GM23338 (cell line): ENCODE data around the gene PYCR2. TPM values are rescaled to one million over a fixed set of nuclear protein-coding genes. Genes with fewer than 3 reads are reported as not detected.

ENCODE experiments used
- ATAC-seq: fragments of 200-7000 bp; cut with Tn5 transposase; 3 replicates; pipeline ENCODE4 v1.9.1; 2020
- DNase-seq: peaks from one replicate; pipeline ENCODE4 v3.0.0-alpha.2; 2015; ENCODE audit warnings: low spot score
- H2AFZ ChIP-seq: fragments of 200-600 bp; sonication (generic); 2 replicates; pipeline ENCODE4 v1.8.0; 2016; ENCODE audit warnings: antibody characterized with exemption, mild to moderate bottlenecking, moderate library complexity
- H3F3A ChIP-seq: fragments of 200-600 bp; sonication (generic); replicated peaks from 2 replicates; pipeline ENCODE4 v1.8.0; 2017; ENCODE audit warnings: antibody characterized with exemption, mixed run types, low read depth
- H3K27ac ChIP-seq: fragments of 200-600 bp; sonication (generic); 2 replicates; pipeline ENCODE4 v1.6.1; 2016; ENCODE audit warnings: low read depth
- H3K27me3 ChIP-seq: fragments of 200-600 bp; sonication (generic); 2 replicates; pipeline ENCODE4 v1.8.0; 2016; ENCODE audit warnings: mild to moderate bottlenecking, mixed run types, moderate library complexity; ENCODE audit not compliant: insufficient read depth
- H3K36me3 ChIP-seq: fragments of 200-600 bp; sonication (generic); 2 replicates; pipeline ENCODE4 v1.8.0; 2016; ENCODE audit warnings: mild to moderate bottlenecking; ENCODE audit not compliant: insufficient read depth
- H3K4me1 ChIP-seq: fragments of 200-600 bp; sonication (generic); 2 replicates; pipeline ENCODE4 v1.8.0; 2016; ENCODE audit warnings: mild to moderate bottlenecking, moderate library complexity; ENCODE audit not compliant: insufficient read depth
- H3K4me2 ChIP-seq: fragments of 200-600 bp; sonication (generic); 2 replicates; pipeline ENCODE4 v1.7.1; 2017; ENCODE audit warnings: mixed run types
- H3K4me3 ChIP-seq: fragments of 200-600 bp; sonication (generic); 2 replicates; pipeline ENCODE4 v1.6.1; 2016; ENCODE audit warnings: mixed run types
- H3K79me2 ChIP-seq: fragments of 200-600 bp; sonication (generic); replicated peaks from 2 replicates; pipeline ENCODE4 v1.8.0; 2017; ENCODE audit warnings: mild to moderate bottlenecking; ENCODE audit not compliant: insufficient read depth
- H3K9me2 ChIP-seq: fragments of 200-600 bp; sonication (generic); 2 replicates; pipeline ENCODE4 v1.8.0; 2017; ENCODE audit not compliant: insufficient read depth
- H4K20me1 ChIP-seq: fragments of 200-600 bp; sonication (generic); replicated peaks from 2 replicates; pipeline ENCODE4 v1.8.0; 2017; ENCODE audit warnings: mild to moderate bottlenecking; ENCODE audit not compliant: insufficient read depth
- H3K27ac Mint-ChIP-seq: 2 replicates; pipeline ENCODE4 v1.8.0; 2020; ENCODE audit warnings: inconsistent platforms, mild to moderate bottlenecking, moderate library complexity, mixed read lengths
- H3K27me3 Mint-ChIP-seq: 3 replicates; pipeline ENCODE4 v1.8.0; 2022; ENCODE audit warnings: low read depth, mild to moderate bottlenecking, moderate library complexity, mixed read lengths, inconsistent platforms; ENCODE audit not compliant: insufficient read depth, poor library complexity
- H3K36me3 Mint-ChIP-seq: 3 replicates; pipeline ENCODE4 v1.8.0; 2021; ENCODE audit warnings: low read depth, mild to moderate bottlenecking, inconsistent platforms, moderate library complexity, mixed read lengths
- H3K4me1 Mint-ChIP-seq: 3 replicates; pipeline ENCODE4 v1.8.0; 2020; ENCODE audit warnings: mild to moderate bottlenecking, inconsistent platforms, mixed read lengths
- H3K4me3 Mint-ChIP-seq: 3 replicates; pipeline ENCODE4 v1.8.0; 2021; ENCODE audit warnings: moderate library complexity, mild to moderate bottlenecking, inconsistent platforms, mixed read lengths
- H3K9me3 Mint-ChIP-seq: 3 replicates; pipeline ENCODE4 v1.8.0; 2020; ENCODE audit warnings: moderate library complexity, mild to moderate bottlenecking, inconsistent platforms, mixed read lengths
- CREB1 ChIP-seq: fragments of 250-450 bp; sonication (Bioruptor Pico); IDR thresholded peaks from 2 replicates; pipeline ENCODE4 v1.5.0; 2020; ENCODE audit warnings: low read depth, mild to moderate bottlenecking, moderate library complexity
- EZH2phosphoT487 ChIP-seq: fragments of 200-600 bp; sonication (generic); IDR thresholded peaks from one replicate; pipeline ENCODE4 v1.8.1; 2018; ENCODE audit warnings: antibody characterized with exemption; ENCODE audit not compliant: unreplicated experiment
- JUNB ChIP-seq: IDR thresholded peaks from one replicate; pipeline ENCODE4 v1.6.1; 2016; ENCODE audit warnings: antibody characterized with exemption; ENCODE audit not compliant: unreplicated experiment
- NANOG ChIP-seq: IDR thresholded peaks from 2 replicates; pipeline ENCODE4 v1.6.1; 2016; ENCODE audit warnings: antibody characterized with exemption, borderline replicate concordance
- POLR2AphosphoS5 ChIP-seq: IDR thresholded peaks from 2 replicates; pipeline ENCODE4 v1.6.1; 2016; ENCODE audit warnings: antibody characterized with exemption, low read depth
- STAT1 ChIP-seq: IDR thresholded peaks from one replicate; pipeline ENCODE4 v1.6.1; 2016; ENCODE audit warnings: antibody characterized with exemption; ENCODE audit not compliant: unreplicated experiment
- polyA plus RNA-seq: library from polyadenylated mRNA; unstranded; fragments of >200 nt; fragmentation: Nextera tagmentation; extraction: Ambion mirVana; gene quantifications from 2 replicates; pipeline ENCODE4 v1.2.1, GENCODE V29; 2016
- total RNA-seq: library from RNA; depleted of rRNA; stranded (reverse); fragments of >200 nt; shearing (Covaris generic); gene quantifications from 2 replicates; pipeline ENCODE4 v1.2.3, GENCODE V29; 2014
- TF ChIP-seq, protein P1 (sequence below): fragments of 250-450 bp; sonication (Bioruptor Pico); IDR thresholded peaks from 2 replicates; pipeline ENCODE4 v1.5.0; 2020; ENCODE audit warnings: mild to moderate bottlenecking, moderate library complexity
- TF ChIP-seq, protein P2 (sequence below), 2 experiments: fragments of 200-600 bp in 1 of 2; sonication (generic) in 1 of 2; conservative IDR thresholded peaks; 2 replicates each; pipeline versions ENCODE4 v1.5.1 to v1.6.1; 2016 to 2017; ENCODE audit warnings: antibody characterized with exemption in 2 of 2, low read depth in 2 of 2, mild to moderate bottlenecking in 2 of 2, moderate library complexity in 1 of 2

Gene PYCR2
- total and polyA plus RNA-seq, 2 experiments from 2014 or later: 89.1 to 109 TPM

DNA sequence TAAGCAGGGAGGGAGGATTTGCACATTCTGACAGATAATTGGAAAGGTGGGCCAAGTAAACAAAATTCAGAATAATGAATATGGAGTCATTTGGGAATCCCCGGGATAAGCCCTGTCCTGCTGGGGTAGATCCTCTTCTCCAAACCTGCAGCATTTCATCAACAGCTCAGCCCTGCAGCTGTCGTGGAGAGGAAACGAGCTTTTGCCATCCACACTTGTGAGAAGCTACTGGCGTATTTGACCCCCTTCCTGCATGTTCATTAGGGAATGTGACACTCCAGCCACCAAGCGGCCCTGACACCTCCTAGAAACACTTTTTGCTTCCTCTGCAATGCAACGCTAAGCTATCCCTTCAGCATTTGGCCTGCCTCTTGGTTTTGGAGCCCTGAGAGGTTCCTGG is 25.0 kb upstream of the PYCR2 start:
- no peak overlapping the region for H3K4me3 ChIP-seq
- no peaks in the 10 kb centered on the region for H3K9me2 ChIP-seq
- no peaks in the 10 kb centered on the region for H3K9me3 Mint-ChIP-seq
- peak overlapping the region; percentile 62; the same call in 1 of the 2 replicates for H3K4me2 ChIP-seq
- H3K4me1 ChIP-seq: peaks cover 57% of the 10 kb centered on the region
- no peaks in the 10 kb centered on the region for H3K36me3 ChIP-seq
- peaks cover 21% of the 10 kb centered on the region for H3K27me3 Mint-ChIP-seq
- H3K27me3 ChIP-seq: no peaks in the 10 kb centered on the region
- no peaks in the 10 kb centered on the region for H4K20me1 ChIP-seq
- no peak overlapping the region for H3K27ac ChIP-seq
- TF ChIP-seq EZH2phosphoT487 (no peak), POLR2AphosphoS5 (no peak), STAT1 (no peak), JUNB (no peak), NANOG (no peak), CREB1 (no peak)
- TF ChIP-seq, protein P1, sequence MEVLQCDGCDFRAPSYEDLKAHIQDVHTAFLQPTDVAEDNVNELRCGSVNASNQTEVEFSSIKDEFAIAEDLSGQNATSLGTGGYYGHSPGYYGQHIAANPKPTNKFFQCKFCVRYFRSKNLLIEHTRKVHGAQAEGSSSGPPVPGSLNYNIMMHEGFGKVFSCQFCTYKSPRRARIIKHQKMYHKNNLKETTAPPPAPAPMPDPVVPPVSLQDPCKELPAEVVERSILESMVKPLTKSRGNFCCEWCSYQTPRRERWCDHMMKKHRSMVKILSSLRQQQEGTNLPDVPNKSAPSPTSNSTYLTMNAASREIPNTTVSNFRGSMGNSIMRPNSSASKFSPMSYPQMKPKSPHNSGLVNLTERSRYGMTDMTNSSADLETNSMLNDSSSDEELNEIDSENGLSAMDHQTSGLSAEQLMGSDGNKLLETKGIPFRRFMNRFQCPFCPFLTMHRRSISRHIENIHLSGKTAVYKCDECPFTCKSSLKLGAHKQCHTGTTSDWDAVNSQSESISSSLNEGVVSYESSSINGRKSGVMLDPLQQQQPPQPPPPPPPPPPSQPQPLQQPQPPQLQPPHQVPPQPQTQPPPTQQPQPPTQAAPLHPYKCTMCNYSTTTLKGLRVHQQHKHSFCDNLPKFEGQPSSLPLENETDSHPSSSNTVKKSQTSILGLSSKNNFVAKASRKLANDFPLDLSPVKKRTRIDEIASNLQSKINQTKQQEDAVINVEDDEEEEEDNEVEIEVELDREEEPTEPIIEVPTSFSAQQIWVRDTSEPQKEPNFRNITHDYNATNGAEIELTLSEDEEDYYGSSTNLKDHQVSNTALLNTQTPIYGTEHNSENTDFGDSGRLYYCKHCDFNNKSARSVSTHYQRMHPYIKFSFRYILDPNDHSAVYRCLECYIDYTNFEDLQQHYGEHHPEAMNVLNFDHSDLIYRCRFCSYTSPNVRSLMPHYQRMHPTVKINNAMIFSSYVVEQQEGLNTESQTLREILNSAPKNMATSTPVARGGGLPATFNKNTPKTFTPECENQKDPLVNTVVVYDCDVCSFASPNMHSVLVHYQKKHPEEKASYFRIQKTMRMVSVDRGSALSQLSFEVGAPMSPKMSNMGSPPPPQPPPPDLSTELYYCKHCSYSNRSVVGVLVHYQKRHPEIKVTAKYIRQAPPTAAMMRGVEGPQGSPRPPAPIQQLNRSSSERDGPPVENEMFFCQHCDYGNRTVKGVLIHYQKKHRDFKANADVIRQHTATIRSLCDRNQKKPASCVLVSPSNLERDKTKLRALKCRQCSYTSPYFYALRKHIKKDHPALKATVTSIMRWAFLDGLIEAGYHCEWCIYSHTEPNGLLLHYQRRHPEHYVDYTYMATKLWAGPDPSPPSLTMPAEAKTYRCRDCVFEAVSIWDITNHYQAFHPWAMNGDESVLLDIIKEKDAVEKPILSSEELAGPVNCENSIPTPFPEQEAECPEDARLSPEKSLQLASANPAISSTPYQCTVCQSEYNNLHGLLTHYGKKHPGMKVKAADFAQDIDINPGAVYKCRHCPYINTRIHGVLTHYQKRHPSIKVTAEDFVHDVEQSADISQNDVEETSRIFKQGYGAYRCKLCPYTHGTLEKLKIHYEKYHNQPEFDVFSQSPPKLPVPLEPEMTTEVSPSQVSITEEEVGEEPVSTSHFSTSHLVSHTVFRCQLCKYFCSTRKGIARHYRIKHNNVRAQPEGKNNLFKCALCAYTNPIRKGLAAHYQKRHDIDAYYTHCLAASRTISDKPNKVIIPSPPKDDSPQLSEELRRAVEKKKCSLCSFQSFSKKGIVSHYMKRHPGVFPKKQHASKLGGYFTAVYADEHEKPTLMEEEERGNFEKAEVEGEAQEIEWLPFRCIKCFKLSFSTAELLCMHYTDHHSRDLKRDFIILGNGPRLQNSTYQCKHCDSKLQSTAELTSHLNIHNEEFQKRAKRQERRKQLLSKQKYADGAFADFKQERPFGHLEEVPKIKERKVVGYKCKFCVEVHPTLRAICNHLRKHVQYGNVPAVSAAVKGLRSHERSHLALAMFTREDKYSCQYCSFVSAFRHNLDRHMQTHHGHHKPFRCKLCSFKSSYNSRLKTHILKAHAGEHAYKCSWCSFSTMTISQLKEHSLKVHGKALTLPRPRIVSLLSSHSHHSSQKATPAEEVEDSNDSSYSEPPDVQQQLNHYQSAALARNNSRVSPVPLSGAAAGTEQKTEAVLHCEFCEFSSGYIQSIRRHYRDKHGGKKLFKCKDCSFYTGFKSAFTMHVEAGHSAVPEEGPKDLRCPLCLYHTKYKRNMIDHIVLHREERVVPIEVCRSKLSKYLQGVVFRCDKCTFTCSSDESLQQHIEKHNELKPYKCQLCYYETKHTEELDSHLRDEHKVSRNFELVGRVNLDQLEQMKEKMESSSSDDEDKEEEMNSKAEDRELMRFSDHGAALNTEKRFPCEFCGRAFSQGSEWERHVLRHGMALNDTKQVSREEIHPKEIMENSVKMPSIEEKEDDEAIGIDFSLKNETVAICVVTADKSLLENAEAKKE (CRISPR knock-in tag): no peak
- TF ChIP-seq, protein P2, sequence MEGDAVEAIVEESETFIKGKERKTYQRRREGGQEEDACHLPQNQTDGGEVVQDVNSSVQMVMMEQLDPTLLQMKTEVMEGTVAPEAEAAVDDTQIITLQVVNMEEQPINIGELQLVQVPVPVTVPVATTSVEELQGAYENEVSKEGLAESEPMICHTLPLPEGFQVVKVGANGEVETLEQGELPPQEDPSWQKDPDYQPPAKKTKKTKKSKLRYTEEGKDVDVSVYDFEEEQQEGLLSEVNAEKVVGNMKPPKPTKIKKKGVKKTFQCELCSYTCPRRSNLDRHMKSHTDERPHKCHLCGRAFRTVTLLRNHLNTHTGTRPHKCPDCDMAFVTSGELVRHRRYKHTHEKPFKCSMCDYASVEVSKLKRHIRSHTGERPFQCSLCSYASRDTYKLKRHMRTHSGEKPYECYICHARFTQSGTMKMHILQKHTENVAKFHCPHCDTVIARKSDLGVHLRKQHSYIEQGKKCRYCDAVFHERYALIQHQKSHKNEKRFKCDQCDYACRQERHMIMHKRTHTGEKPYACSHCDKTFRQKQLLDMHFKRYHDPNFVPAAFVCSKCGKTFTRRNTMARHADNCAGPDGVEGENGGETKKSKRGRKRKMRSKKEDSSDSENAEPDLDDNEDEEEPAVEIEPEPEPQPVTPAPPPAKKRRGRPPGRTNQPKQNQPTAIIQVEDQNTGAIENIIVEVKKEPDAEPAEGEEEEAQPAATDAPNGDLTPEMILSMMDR (conservative IDR thresholded peaks at IDR 0.05; ENCODE audit: low read depth in 2 of 2): no peak
- H3K36me3 Mint-ChIP-seq: no peaks in the 10 kb centered on the region
- H3F3A ChIP-seq: peaks cover 20% of the 10 kb centered on the region
- peaks cover 57% of the 10 kb centered on the region for H3K4me1 Mint-ChIP-seq
- DNase-seq (no peak), ATAC-seq (no peak)
- no peaks in the 10 kb centered on the region for H3K79me2 ChIP-seq
- peak overlapping the region; percentile 43; the same call in 1 of the 2 replicates for H2AFZ ChIP-seq
- H3K27ac Mint-ChIP-seq: no peak overlapping the region
- no peak overlapping the region for H3K4me3 Mint-ChIP-seq
